ENCODE results near the gene COL9A3. TPM values are rescaled to one million over a fixed set of nuclear protein-coding genes. Genes with fewer than 3 reads are reported as not detected.

Gene COL9A3
- total RNA-seq, 1 experiment from 2014 or later, result 8.5 TPM

- TF ChIP-seq EZH2 (IDR thresholded peaks at IDR 0.05; ENCODE audit: low read depth), result no peak
- TF ChIP-seq, protein P1, sequence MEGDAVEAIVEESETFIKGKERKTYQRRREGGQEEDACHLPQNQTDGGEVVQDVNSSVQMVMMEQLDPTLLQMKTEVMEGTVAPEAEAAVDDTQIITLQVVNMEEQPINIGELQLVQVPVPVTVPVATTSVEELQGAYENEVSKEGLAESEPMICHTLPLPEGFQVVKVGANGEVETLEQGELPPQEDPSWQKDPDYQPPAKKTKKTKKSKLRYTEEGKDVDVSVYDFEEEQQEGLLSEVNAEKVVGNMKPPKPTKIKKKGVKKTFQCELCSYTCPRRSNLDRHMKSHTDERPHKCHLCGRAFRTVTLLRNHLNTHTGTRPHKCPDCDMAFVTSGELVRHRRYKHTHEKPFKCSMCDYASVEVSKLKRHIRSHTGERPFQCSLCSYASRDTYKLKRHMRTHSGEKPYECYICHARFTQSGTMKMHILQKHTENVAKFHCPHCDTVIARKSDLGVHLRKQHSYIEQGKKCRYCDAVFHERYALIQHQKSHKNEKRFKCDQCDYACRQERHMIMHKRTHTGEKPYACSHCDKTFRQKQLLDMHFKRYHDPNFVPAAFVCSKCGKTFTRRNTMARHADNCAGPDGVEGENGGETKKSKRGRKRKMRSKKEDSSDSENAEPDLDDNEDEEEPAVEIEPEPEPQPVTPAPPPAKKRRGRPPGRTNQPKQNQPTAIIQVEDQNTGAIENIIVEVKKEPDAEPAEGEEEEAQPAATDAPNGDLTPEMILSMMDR (conservative IDR thresholded peaks at IDR 0.05), result no peak
- Histone ChIP-seq H4K20me1 (ENCODE audit: insufficient read depth) (no peaks in the 10 kb centered on the region), H3K27ac (no peak overlapping the region), H3K36me3 (ENCODE audit: low read depth) (no peaks in the 10 kb centered on the region), H3K9me2 (ENCODE audit: insufficient read depth) (no peaks in the 10 kb centered on the region), H3F3A (ENCODE audit: insufficient read depth, low read depth) (peaks cover 30% of the 10 kb centered on the region), H3K4me2 (no peak overlapping the region), H3K79me2 (ENCODE audit: low read depth) (no peaks in the 10 kb centered on the region), H2AFZ (no peak overlapping the region), H3K4me1 (replicated peaks; ENCODE audit: insufficient read depth) (peaks cover 45% of the 10 kb centered on the region), H3K4me3 (no peak overlapping the region), H3K9me3 (ENCODE audit: insufficient read depth, low read depth) (no peaks in the 10 kb centered on the region), H3K27me3 (ENCODE audit: insufficient read depth, low read depth) (no peaks in the 10 kb centered on the region)
- intact Hi-C loops (cut with micrococcal nuclease; ENCODE audit: unreplicated experiment), result no loop called here
- CTCF ChIA-PET, result no interaction called here
- BruUV-seq (replicated peaks), result no TSS peak
- DNase-seq, result no peak
- POLR2A ChIA-PET (ENCODE audit: unreplicated experiment), result no interaction called here
These were observed 41.6 kb upstream of the COL9A3 start for GRCh38 chr20:62775206-62775605.

GRCh38 chr20:62776035-62776691 lies 40.7 kb upstream of the COL9A3 start:
- CTCF ChIA-PET, result no interaction called here

DNA sequence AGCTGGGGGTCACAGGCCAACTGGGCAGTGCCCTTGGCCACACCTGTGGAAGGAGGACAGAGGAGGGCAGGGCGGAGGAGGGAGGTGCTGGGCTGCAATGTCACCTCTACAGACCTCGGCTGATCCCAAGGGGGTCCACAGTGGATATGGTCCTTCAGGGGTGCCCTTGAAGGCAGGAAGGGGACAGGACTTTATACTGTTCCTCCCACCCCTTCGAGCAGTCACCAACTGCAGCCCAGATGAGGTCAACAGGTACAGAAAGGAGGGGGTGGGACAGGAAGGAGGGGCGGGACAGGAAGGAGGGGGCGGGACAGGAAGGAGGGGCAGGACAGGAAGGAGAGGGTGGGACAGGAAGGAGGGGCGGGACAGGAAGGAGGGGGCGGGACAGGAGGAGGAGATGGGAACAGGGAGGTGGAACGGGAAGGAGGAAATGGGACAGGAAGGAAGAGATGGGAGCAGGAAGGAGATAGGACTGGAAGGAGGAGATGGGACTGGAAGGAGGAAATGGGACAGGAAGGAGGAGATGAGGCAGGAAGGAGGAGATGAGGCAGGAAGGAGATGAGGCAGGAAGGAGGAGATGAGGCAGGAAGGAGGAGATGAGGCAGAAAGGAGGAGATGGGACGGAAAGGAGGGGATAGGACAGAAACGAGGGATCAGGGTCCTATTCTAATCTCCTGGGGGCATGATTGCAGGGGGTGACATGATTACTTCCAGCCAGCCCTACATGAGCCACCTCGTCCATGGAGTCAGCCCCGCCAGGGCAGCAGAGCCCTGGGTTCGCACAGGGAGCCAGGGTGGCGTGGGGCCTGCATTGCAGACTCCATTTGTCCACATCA lies 39.9 kb upstream of the COL9A3 start:
- Histone ChIP-seq H3F3A (ENCODE audit: insufficient read depth, low read depth) (peaks cover 30% of the 10 kb centered on the region), H3K4me2 (peak overlapping the region; percentile 68), H2AFZ (no peak overlapping the region; the same call in 1 of the 2 replicates), H3K4me1 (replicated peaks; ENCODE audit: insufficient read depth) (peaks cover 35% of the 10 kb centered on the region), H4K20me1 (ENCODE audit: insufficient read depth) (no peaks in the 10 kb centered on the region), H3K9me2 (ENCODE audit: insufficient read depth) (no peaks in the 10 kb centered on the region), H3K27ac (no peak overlapping the region), H3K4me3 (peak overlapping the region; percentile 37; the same call in 1 of the 2 replicates), H3K79me2 (ENCODE audit: low read depth) (no peaks in the 10 kb centered on the region), H3K36me3 (ENCODE audit: low read depth) (no peaks in the 10 kb centered on the region), H3K9me3 (ENCODE audit: insufficient read depth, low read depth) (no peaks in the 10 kb centered on the region), H3K27me3 (ENCODE audit: insufficient read depth, low read depth) (no peaks in the 10 kb centered on the region)
- TF ChIP-seq, protein P1 (conservative IDR thresholded peaks at IDR 0.05), result no peak
- TF ChIP-seq EZH2 (IDR thresholded peaks at IDR 0.05; ENCODE audit: low read depth), result no peak
- BruUV-seq (replicated peaks), result no TSS peak
- ChIA-PET POLR2A (ENCODE audit: unreplicated experiment) (no interaction called here), CTCF (no interaction called here)
- DNase-seq, result peak in 1 of 2 experiments; percentile 44
- intact Hi-C loops (cut with micrococcal nuclease; ENCODE audit: unreplicated experiment), result no loop called here

More at GRCh38 chr20:62776035-62776691, 40.7 kb upstream of the COL9A3 start:
- H3K4me2 ChIP-seq, result peak overlapping the region; percentile 68
- H3K9me3 ChIP-seq (ENCODE audit: insufficient read depth, low read depth), result no peaks in the 10 kb centered on the region
- no peak for DNase-seq
- no peaks in the 10 kb centered on the region for H3K27me3 ChIP-seq (ENCODE audit: insufficient read depth, low read depth)
- POLR2A ChIA-PET (ENCODE audit: unreplicated experiment), result no interaction called here
- no peak for TF ChIP-seq EZH2 (IDR thresholded peaks at IDR 0.05; ENCODE audit: low read depth)
- TF ChIP-seq, protein P1 (conservative IDR thresholded peaks at IDR 0.05), result no peak
- H3K4me3 ChIP-seq, result peak overlapping the region; percentile 37; the same call in 1 of the 2 replicates
- H3K9me2 ChIP-seq (ENCODE audit: insufficient read depth), result no peaks in the 10 kb centered on the region
- H3K4me1 ChIP-seq (replicated peaks; ENCODE audit: insufficient read depth), result peaks cover 37% of the 10 kb centered on the region
- BruUV-seq (replicated peaks), result TSS peak; percentile 92
- H3K27ac ChIP-seq, result no peak overlapping the region
- H4K20me1 ChIP-seq (ENCODE audit: insufficient read depth), result no peaks in the 10 kb centered on the region
- no peaks in the 10 kb centered on the region for H3K79me2 ChIP-seq (ENCODE audit: low read depth)
- intact Hi-C loops (cut with micrococcal nuclease; ENCODE audit: unreplicated experiment), result no loop called here
- no peaks in the 10 kb centered on the region for H3K36me3 ChIP-seq (ENCODE audit: low read depth)
- H2AFZ ChIP-seq, result no peak overlapping the region
- H3F3A ChIP-seq (ENCODE audit: insufficient read depth, low read depth), result peaks cover 30% of the 10 kb centered on the region

All from PC-9 (cell line).